Measurements from ENCODE around the gene CNOT6L. TPM values are rescaled to one million over a fixed set of nuclear protein-coding genes. Genes with fewer than 3 reads are reported as not detected.

Gene CNOT6L
- polyA plus RNA-seq, 1 donor (not counting 4 experiments of a cell fraction or from before 2014, with no cell fraction given) = 12.0 TPM

- H3K9me1 ChIP-seq (ENCODE audit: control insufficient read depth, extremely low read depth, insufficient read depth, low read length) = no peaks in the 10 kb centered on the region
- no peaks in the 10 kb centered on the region for H3K79me2 ChIP-seq (ENCODE audit: control insufficient read depth, insufficient read depth, low read length)
- H3K4me2 ChIP-seq (ENCODE audit: control insufficient read depth, extremely low read depth, insufficient read depth, low read depth, low read length) = no peak overlapping the region
- no peak overlapping the region for H3K27ac ChIP-seq (ENCODE audit: control insufficient read depth, insufficient read depth, low read length)
- H3K9me3 ChIP-seq (ENCODE audit: control insufficient read depth, low read depth, low read length) = no peaks in the 10 kb centered on the region
- dilution Hi-C loops (cut with MboI; ENCODE audit: extremely low pct_ligation_motif_present, low sequenced_read_pairs) = no loop called here
- FAIRE-seq (no peak), DNase-seq (ENCODE audit: low read depth, low spot score) (no peak)
- H3K27me3 ChIP-seq (ENCODE audit: control insufficient read depth, extremely low read depth, insufficient read depth, low read length) = no peaks in the 10 kb centered on the region
- no peak overlapping the region for H3K9ac ChIP-seq (ENCODE audit: control insufficient read depth, extremely low read depth, insufficient read depth, low read length)
- no peaks in the 10 kb centered on the region for H3K36me3 ChIP-seq (ENCODE audit: control insufficient read depth in 2 of 2, extremely low read depth in 1 of 2, insufficient read depth in 2 of 2, low read length in 2 of 2)
- peaks cover 7% of the 10 kb centered on the region for H3K4me1 ChIP-seq (ENCODE audit: control insufficient read depth, extremely low read depth, insufficient read depth, low read length)
- H4K20me1 ChIP-seq (ENCODE audit: control insufficient read depth, extremely low read depth, insufficient read depth, low read length) = no peaks in the 10 kb centered on the region
- H2AFZ ChIP-seq (ENCODE audit: control insufficient read depth, low read length) = no peak overlapping the region
- TF ChIP-seq EZH2 (IDR thresholded peaks at IDR 0.05; ENCODE audit: low read length) = no peak
- TF ChIP-seq CTCF (optimal IDR thresholded peaks at IDR 0.05 in 1 of 3, IDR thresholded peaks at IDR 0.05 in 1 of 3, conservative IDR thresholded peaks at IDR 0.05 in 1 of 3; ENCODE audit: extremely low read depth in 1 of 3, insufficient read depth in 2 of 3, low read length in 3 of 3) = no peak
- H3K4me3 ChIP-seq (ENCODE audit: control insufficient read depth in 2 of 3, extremely low read depth in 1 of 3, insufficient read depth in 2 of 3, low read depth in 1 of 3, low read length in 3 of 3) = no peak overlapping the region
These were observed 30.3 kb upstream of the CNOT6L start for GRCh38 chr4:77849278-77849965.

- dilution Hi-C loops (cut with MboI; ENCODE audit: extremely low pct_ligation_motif_present, low sequenced_read_pairs) = no loop called here
- H2AFZ ChIP-seq (ENCODE audit: control insufficient read depth, low read length) = no peak overlapping the region
- FAIRE-seq (no peak), DNase-seq (ENCODE audit: low read depth, low spot score) (no peak)
- no peaks in the 10 kb centered on the region for H4K20me1 ChIP-seq (ENCODE audit: control insufficient read depth, extremely low read depth, insufficient read depth, low read length)
- no peaks in the 10 kb centered on the region for H3K27me3 ChIP-seq (ENCODE audit: control insufficient read depth, extremely low read depth, insufficient read depth, low read length)
- TF ChIP-seq EZH2 (IDR thresholded peaks at IDR 0.05; ENCODE audit: low read length) = no peak
- TF ChIP-seq CTCF (optimal IDR thresholded peaks at IDR 0.05 in 1 of 3, IDR thresholded peaks at IDR 0.05 in 1 of 3, conservative IDR thresholded peaks at IDR 0.05 in 1 of 3; ENCODE audit: extremely low read depth in 1 of 3, insufficient read depth in 2 of 3, low read length in 3 of 3) = no peak
- no peak overlapping the region for H3K9ac ChIP-seq (ENCODE audit: control insufficient read depth, extremely low read depth, insufficient read depth, low read length)
- H3K9me3 ChIP-seq (ENCODE audit: control insufficient read depth, low read depth, low read length) = no peaks in the 10 kb centered on the region
- no peak overlapping the region for H3K4me3 ChIP-seq (ENCODE audit: control insufficient read depth in 2 of 3, extremely low read depth in 1 of 3, insufficient read depth in 2 of 3, low read depth in 1 of 3, low read length in 3 of 3)
- no peak overlapping the region for H3K27ac ChIP-seq (ENCODE audit: control insufficient read depth, insufficient read depth, low read length)
- H3K79me2 ChIP-seq (ENCODE audit: control insufficient read depth, insufficient read depth, low read length) = no peaks in the 10 kb centered on the region
- no peak overlapping the region for H3K4me2 ChIP-seq (ENCODE audit: control insufficient read depth, extremely low read depth, insufficient read depth, low read depth, low read length)
- no peaks in the 10 kb centered on the region for H3K9me1 ChIP-seq (ENCODE audit: control insufficient read depth, extremely low read depth, insufficient read depth, low read length)
- no peaks in the 10 kb centered on the region for H3K36me3 ChIP-seq (ENCODE audit: control insufficient read depth in 2 of 2, extremely low read depth in 1 of 2, insufficient read depth in 2 of 2, low read length in 2 of 2)
- peaks cover 10% of the 10 kb centered on the region for H3K4me1 ChIP-seq (ENCODE audit: control insufficient read depth, extremely low read depth, insufficient read depth, low read length)
These were observed 29.3 kb upstream of the CNOT6L start for GRCh38 chr4:77848508-77848907.

All from keratinocyte (primary cell).